ENCODE data around the gene KRT72.
"Not testable (repeated sequence)": the region's sequence is repeated elsewhere in the genome, so short reads cannot be mapped to it uniquely, and the experiment has no call there.

KRT72 gene

DNA sequence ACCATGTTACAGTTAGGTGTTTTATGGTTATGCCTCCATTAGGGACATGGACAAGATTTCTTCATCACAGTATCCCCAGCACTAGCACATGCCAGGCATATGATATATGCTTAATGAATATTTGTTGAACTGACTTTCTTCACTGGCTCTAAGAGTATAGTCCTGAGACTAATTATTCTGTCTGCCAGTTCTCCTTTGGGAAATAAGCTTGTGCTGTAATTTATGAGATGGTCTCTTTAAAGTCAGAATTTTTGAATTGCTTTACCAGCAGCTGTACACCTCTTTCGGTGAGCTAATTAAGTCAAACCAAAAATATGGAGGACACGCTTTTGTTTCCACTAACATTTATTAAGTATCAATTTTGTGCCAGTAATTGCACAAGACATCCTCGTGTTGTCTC lies 4.8 kb upstream of the KRT72 start:
- DNase-seq = no peak

DNA sequence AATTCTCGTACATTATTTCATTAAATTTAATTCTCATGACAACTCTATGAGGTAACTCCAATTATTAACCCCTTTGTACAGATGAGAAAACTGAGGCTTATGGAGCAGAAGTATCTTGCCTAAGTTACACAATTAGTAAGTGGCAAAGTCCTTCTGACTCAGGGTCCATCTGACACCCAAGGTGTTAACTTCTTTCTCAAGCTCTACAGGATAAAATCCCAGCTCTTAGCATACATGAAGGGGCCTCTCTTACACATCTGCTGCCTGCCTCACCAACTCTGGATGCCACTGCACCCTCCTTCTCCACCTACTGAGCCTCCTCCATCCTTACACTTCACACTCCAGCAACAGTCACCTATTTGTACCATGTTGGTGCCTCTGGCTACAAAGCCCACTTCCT lies 4.3 kb upstream of the KRT72 start:
- peak; percentile 51 for DNase-seq

DNA sequence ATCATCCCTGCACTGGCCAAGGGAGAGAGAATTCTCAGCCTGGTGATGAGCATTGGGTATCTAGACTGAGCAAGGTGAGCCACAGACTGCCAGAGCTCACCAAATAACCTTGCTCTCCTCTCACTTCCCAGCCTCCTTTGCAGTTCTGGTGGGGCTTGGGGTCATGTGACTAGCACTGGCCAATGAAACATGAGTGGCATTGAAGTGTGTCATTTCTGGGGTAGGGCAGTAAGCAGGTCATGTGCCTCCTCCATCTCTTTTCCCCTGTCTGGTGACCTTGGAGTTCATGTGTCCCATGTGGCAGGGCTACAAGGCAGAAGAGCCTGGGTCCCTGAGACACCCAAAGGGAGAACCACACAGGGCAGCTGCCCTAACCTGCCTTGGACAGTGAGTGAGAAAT lies 3.6 kb upstream of the KRT72 start:
- peak; percentile 56 for DNase-seq

DNA sequence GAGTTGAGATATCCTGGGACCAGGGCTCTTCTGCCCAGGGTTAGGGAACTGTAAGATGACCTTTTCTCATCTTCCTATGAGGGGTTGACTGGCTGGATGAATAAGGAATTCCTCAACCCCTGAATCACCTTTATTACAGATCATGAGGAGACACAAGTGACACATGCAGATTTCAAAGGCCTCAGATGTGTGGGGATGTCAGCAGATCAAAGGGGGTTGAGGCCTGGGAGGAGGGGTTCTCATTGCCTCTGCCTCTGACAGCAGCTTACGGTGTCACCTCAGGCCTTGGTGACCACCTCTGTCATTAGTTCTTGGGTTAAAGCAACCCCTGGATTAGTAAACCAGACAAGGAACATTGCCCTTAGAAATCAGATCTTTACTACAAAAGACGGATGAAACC lies 2.1 kb upstream of the KRT72 start:
- DNase-seq = peak; percentile 56

DNA sequence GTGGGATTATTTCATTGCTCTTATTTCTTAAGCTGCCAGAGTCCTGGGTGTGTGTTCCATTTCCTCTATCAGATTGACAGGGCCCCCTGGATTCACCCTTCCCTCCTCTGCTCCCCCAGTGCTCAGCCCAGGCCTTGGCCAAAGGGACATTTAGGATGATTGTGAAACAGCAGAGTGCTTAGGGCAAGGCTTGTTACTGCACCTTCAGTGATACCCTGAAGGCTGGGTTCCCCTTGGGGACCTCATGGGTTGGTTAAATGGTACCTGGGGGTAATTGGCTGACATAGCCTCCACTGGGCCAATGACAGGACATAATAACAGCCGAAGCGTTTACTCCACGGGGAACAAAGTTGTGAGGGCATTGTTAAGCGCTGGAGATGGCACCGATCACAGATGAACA lies 1.3 kb upstream of the KRT72 start:
- peak; percentile 52 for DNase-seq

DNA sequence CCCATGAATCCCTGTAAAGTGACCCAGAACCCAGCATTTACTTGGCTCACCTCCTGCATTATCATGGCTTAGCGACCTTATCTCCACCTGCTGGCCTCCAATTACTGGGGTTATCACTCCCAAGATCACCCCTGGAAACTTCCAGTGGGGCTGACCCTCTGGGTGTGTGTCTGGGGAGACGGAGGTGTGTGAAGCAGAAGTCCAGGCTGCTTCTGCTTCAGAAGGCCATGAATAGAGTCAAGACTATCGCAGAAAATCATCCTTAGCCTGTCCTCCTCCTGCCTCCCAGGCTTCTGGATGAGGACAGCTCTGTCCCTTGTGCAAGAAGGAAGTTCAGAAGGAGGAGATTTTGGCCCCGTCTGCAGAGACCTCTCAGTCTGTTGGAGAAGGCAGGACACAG lies 408 bp upstream of the KRT72 start:
- peak; percentile 42 for DNase-seq

DNA sequence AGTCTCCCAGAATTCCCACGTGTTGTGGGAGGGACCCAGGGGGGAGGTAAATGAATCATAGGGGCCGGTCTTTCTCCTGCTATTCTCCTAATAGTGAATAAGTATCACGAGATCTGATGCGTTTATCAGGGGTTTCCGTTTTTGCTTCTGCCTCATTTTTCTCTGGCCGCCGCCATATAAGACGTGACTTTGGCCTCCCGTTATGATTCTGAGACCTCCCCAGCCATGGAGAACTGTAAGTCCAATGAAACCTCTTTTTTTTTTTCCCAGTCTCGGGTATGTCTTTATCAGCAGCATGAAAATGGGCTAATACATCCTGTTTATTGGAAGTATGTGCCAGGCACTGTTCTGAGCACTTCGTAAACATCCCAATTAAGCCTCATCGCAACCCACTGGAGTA lies 788 bp downstream of the KRT72 start:
- DNase-seq = no peak

DNA sequence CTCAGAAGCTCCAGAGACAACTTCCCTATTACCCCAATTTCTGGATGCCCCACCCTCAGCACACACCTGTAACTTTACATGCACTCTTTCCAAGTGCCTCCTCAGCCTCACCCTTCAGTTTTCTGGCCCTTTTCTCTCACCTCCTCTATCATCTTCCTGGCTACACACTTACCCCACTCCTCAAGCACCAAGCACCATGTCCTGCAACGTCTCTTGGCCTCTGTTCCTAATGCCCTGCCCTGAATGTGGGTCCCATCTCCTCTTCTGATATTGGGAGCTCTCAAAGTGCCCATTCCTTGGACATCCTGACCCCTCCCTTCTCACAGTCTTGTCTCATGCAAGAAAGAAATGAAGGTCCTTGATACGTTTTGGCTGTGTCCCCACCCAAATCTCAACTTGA lies 1.2 kb downstream of the KRT72 start:
- peak; percentile 35 for DNase-seq

DNA sequence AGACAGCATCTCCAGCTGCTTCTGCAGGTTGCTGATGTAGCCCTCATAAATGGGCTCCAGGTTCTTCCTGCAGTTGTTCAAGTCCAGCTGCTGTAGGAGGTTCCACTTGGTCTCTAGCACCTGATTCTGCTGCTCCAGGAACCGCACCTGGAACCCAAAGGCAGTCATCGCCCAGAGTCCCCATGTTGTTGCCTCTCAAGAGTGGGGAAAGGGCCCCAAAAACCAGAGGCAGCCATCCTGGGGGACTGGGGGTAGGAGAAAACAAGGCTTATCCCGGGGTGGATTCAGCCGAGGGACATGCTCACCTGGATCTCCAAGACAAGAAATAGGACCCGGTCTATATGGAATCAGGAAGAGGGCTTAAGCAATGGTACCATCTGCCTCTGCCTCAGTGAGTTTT lies 2.3 kb downstream of the KRT72 start:
- no peak for DNase-seq

DNA sequence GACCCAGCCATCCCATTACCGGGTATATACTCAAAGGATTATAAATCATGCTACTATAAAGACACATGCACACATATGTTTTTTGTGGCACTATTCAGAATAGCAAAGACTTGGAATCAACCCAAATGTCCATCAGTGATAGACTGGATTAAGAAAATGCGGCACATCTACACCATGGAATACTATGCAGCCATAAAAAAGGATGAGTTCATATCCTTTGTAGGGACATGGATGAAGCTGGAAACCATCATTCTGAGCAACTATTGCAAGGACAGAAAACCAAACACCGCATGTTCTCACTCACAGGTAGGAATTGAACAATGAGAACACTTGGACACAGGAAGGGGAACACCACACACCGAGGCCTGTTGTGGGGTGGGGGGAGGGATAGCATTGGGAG lies 7.0 kb downstream of the KRT72 start:
- not testable (repeated sequence) for DNase-seq

DNA sequence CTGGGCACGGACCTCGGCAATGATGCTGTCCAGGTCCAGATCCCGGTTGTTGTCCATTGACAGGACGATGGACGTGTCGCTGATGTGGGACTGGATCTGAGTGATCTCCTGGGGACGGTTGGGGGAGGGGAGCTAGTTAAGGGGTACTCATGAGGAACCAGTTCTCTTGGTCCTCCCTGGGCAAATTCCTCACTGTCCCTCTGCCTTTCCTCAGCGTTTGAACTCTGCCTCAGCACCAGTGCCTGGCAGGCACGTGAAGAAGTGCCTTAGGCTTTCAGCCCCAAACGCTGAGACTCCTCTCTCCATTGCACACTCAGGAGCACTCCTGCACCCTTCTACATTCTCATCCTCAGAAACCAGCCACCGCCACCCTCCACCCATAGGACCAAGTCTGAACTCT lies 9.7 kb downstream of the KRT72 start:
- DNase-seq = no peak

DNA sequence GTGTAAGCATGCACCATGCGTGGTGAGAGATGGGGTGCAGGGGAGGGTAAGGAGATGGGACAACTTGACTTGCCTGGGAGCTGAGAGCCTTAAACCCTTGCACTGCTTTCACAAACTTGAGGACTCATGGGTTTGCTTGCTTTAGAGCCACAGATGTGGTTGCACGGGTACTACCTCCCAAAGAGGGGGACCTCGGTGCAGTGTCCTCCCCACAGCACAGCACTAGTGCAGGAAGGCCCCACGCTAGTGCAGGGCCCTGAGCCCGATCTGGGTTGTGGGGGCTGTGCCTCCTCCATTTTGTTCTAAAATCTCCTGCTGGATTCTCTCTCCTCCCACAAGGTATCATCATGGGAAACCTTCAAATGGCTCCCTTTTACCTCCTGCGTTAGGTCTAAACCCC lies 11.2 kb downstream of the KRT72 start:
- no peak for DNase-seq

DNA sequence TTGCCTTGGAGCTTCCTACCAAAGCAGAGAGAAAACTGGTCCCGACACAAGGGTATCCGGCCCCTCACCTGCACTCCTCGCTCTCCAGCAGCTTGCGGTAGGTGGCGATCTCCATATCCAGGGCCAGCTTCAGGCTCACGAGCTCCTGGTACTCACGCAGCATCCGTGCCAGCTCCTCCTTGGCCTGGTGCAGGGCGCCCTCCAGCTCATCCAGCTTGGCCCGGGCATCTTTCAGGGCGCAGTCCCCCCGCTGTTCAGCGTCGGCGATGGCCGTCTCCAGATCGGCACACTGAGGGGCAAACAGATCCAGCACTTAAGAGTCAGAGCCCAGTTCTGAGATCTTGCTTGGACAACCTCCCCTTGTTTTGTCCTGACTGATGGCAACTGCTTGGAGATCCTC lies 13.7 kb downstream of the KRT72 start:
- no peak for DNase-seq

DNA sequence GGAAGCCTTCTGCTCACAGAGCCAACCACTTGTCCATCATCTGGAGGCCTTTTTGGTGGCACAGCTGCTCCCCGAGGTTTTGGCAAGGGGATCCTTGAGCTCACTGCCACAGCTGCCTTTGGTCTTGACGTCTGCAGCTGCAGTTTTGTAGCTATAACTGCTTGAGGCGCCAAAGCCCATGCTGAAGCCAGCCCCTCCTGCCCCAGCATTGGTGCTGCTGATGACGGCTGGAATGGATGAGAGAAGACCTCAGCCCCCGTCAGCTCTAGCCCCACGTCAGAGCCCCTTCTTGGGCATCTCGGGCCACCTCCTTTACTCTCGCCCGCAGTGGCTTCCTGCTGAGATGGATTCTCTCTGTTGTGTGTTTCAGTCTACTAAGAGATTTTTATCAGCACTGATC lies 15.3 kb downstream of the KRT72 start:
- peak; percentile 72 for DNase-seq

DNA sequence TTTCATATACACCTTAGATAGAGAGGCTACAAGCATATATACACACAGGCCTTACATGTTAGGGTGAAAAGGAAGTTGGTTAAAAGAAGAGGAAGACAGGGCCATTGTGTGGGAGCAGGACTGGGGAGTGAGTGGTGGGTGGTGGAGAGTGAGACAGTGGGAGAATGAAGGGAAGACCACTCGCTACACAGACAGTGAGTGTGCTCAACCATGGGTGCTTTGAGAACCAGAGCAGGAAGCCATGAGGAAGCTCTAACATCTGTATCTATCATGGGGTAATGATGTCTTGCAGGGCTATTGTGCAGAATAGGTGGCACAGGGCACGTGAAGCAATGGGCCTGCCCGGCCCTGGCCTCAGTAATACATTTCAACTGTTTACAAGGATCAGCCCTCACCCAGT lies 16.2 kb downstream of the KRT72 start:
- DNase-seq = no peak

DNA sequence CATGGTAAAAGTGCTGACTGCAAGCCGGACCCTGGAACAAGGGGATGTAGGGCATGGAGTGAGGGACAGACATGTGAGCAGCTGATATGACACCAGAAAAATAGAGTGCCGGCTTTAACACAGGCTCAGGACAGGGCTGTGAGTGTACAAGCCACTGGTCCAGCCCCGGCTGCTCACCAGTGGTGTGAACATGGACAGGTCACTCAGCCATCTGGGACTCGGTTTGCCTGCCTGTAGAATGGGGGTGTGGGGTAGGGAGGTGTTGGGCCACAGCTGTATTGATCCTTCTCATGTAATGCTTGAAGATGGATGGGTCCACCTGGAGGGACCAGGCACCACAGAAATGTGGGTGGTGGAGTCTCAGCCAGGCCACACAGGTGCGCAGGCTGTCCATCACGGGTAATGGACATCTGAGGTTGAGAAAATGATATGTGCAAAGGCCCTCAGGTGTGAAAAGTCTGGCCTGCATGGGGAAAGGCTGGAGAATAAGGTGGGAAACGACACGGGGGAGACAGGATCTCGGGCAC lies 17.0 kb downstream of the KRT72 start:
- DNase-seq = no peak

DNA sequence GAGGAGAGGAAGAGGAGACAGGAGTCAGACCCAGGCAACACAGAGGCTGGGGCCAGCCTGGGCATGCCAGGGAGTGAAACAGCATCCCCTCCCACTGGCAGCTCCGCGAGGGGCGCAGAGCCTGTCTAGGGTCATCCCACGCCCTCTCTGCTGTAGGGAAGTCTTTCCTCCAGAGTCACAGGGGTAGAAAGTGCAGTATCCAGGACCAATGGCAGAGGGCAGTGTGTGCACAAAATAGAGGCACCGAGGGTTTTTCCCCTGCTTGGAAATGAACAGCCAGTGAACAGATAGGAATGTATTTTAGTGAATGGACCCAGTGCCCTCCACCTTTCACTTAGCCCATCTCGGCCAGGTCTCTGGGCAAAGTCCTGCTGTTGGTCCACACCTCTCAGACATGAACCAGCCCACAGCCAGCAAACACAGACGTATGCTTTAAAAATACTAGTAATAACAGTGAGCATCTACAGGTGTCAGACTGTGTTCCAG lies 18.2 kb downstream of the KRT72 start:
- DNase-seq = peak; percentile 87

DNA sequence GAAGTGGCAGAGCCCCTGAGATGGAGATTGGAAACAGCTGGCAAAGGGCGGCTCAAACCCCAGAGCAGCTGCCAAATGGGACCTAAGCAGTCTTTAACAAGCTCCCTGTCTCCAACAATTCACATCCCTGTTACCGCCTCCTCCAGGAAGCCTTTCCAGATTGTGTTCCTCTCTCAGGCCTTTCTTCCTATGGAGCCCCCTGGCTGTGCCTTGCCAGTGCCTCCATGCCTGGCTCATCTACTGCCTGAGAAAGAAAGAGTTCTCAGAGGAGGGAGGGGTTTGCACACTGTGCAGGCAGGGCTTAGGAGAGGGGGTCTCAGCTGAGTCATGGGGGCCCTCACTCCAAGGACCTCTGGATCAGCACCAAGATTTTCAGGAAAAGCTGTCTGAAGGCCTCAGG lies 18.8 kb downstream of the KRT72 start:
- DNase-seq = no peak

DNA sequence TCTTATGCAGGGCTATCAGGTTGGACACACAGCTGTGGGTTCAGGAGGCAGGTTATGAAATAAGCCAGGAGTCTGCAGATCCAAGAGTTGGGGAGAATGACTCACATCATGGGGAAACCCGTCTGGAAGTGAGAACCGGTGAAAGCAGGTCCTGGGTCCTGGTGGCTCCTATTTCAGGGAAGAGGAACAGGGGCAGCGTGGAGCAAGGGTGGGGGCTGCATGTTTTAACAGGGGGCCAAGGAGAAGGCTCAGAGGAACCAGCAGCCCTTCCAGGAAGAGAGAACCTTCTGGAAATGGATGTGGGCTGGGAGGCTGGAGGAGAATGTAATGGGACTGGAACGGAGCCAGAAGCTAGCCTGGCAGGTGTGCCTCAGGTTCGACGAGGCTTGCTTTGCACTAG lies 19.8 kb downstream of the KRT72 start:
- no peak for DNase-seq

DNA sequence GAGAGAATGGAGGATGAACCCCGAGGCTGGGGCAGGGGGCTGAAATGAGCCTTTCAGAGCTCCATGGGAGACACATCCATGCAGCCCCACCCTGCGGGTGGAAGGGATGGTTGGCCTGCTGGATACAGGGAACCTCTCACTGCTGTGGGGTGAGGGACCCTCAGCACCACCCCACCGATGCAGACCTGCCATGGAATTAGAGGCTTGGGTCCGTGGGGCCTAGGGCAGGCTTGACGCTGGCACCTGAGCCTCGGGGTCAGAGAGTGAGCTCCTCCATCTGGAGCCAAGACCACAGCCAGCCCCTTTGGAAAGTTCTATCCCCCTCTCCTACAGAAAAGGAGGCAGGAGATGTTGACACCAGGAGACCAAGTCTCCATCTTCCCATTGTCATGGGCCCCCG lies 20.2 kb downstream of the KRT72 start:
- no peak for DNase-seq

DNA sequence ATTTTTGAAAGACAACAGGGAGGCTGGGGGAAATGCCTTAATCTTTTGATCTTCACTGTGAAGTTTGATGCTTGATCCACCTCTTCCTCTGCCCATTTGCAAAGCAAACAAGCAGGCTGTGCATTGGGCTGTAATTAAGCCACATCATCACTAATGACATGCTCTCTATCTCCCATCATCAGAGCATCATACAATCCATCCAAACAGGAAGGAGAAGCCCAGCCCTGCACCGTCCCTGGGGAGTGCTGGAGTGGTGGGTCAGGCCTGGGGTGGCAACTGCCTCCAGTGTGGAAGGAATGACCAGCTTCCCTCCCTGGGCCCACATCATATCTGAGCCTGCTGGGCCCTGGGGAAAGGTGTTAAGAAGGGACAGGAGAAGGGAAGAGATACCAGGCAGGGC lies 20.8 kb downstream of the KRT72 start:
- DNase-seq = no peak

DNA sequence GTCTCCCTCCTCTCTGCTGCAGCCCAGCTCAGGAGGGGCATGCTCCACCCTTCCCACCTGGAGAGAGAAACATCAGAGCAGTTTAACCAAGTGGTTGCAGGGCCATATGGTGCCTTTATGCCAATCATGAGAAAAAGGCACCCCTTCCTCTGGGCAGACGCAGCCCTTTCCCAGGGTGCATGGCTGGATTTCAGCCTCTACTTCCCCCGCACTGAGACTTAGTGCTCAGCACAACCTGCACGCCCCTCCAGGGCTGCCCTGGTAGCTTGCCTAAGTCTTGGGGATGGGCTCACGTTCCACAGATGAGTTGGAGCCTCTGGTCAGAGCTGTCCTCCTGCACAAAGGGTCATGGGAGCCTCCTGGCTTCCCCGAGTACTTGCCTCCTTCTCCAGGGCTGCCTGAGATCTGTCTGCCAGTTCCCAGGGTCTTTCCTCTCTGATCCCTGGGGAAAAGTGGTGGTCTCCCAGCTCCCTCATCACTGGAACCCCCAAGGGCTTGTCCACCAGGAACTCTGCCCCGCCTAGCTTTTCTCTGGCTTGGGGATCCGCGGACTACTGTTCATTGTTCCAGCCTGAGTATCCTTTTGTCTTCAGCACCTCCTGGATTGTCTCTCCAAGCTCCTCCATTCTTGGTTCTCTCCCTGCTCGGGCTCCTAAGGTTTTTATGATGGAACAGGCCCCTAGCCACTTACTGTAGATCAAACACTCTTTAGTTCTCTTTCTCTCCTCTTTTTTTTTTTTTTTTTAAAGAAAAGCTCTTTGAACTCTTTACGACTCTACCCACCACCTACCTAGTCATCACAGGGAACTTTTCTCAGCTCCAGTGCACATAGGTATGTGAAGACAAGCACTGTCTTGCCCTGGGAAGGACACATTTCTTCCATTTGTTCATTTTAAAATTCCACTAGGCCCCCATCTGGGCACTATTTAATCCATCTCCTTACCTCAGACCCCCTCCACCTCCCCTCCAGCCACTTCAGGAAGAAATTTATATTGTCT lies 21.5 kb downstream of the KRT72 start:
- no peak for DNase-seq

DNA sequence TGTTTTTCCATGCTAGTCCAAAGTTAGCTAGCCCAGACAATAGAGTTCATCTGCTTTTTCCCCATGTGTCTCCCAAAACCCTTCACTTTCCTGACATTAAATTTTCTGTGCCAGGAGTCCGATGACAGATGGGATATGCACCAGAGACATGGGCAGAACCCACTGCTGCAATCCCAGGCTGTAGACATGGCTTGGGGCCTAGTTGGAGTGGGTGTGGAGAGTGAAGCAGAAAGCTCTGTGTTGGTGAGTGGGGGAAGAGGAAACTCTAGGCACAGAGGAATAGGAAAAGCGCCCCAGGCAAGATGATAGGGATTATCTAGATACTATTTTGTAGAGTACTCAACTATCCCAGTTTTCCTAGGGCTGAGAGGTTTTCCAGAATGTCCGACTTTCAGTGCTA lies 22.8 kb downstream of the KRT72 start:
- no peak for DNase-seq

DNA sequence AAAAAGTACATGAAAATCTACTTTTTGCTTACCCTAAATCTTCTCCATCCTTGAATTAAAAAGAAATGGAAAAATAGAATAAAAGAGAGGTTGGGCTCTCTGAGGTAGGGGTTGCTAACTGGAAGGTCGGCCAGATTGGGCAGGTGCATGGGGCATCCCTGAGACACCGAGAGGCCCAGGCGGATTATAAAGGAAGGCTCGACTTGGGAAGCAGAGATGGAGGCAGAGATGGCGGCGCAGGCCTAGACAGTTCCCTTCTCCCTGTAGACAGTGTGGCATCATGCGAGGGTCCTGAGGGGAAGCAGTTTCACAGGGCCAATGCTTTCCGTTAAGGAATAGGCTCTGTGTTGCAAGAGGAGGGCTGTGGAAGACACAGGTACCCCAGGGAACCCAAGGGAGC lies 23.9 kb downstream of the KRT72 start:
- no peak for DNase-seq

DNA sequence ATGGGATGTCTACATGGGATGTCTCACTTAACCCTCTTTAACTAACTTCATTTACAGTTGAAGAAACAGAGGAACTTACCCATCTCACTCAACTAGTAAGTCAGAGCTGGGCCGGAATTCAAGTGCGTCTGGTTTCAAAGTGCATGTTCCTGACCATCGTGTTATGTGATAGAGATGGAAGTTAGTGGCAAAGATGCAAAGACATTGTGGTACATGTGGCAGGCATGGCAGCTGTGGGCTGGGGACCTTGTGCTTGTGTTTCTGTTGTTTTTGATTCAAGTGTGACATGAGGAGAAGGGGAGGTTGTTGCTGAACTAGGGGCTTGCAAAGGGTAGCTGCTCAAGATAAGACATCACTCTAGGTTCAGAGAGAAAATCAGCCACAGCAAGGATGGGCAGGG lies 25.3 kb downstream of the KRT72 start:
- DNase-seq = no peak

All from activated CD8-positive, alpha-beta memory T cell treated with anti-CD3 and anti-CD28 coated beads for 24 hours (primary cell).